Skeletal muscle satellite cell (primary cell): ENCODE measurements around the gene ADAM12.
A peak's percentile ranks its signal among the peaks of the same experiment; 100 is the strongest.

Experiments
- H3K27me3 ChIP-seq: 2 replicates; pipeline ENCODE4 v1.7.0; 2013; ENCODE audit warnings: low read length; ENCODE audit not compliant: control insufficient read depth, insufficient read depth
- H3K36me3 ChIP-seq: 2 replicates; pipeline ENCODE4 v1.7.0; 2013; ENCODE audit warnings: mild to moderate bottlenecking, control low read depth, low read length; ENCODE audit not compliant: insufficient read depth
- H3K4me1 ChIP-seq: 2 replicates; pipeline ENCODE4 v1.7.0; 2013; ENCODE audit warnings: low read length; ENCODE audit not compliant: control insufficient read depth, insufficient read depth
- H3K4me2 ChIP-seq: 2 replicates; pipeline ENCODE4 v1.7.0; 2013; ENCODE audit warnings: mild to moderate bottlenecking, low read length
- H3K4me3 ChIP-seq: 2 replicates; pipeline ENCODE4 v1.7.0; 2013; ENCODE audit warnings: low read length
- H3K9ac ChIP-seq: 2 replicates; pipeline ENCODE4 v1.7.0; 2013; ENCODE audit warnings: mild to moderate bottlenecking, low read depth, low read length, moderate library complexity
- H3K9me3 ChIP-seq: replicated peaks from 2 replicates; pipeline ENCODE4 v1.7.0; 2013; ENCODE audit warnings: mild to moderate bottlenecking, control low read depth, low read length

Gene ADAM12

GRCh38 chr10:126270111-126270510 is 118.2 kb downstream of the ADAM12 start:
- Histone ChIP-seq H3K27me3 (no peaks in the 10 kb centered on the region), H3K4me2 (no peak overlapping the region), H3K9ac (no peak overlapping the region), H3K4me1 (peaks cover 12% of the 10 kb centered on the region), H3K4me3 (no peak overlapping the region), H3K9me3 (no peaks in the 10 kb centered on the region), H3K36me3 (peaks cover 3% of the 10 kb centered on the region)

- no peaks in the 10 kb centered on the region for H3K27me3 ChIP-seq
These were observed 120.0 kb downstream of the ADAM12 start for GRCh38 chr10:126268013-126268920.

GRCh38 chr10:126264102-126265018 is 123.9 kb downstream of the ADAM12 start:
- Histone ChIP-seq H3K27me3 (no peaks in the 10 kb centered on the region), H3K9ac (no peak overlapping the region), H3K4me2 (no peak overlapping the region), H3K4me1 (peaks cover 15% of the 10 kb centered on the region), H3K36me3 (peaks cover 3% of the 10 kb centered on the region), H3K9me3 (no peaks in the 10 kb centered on the region), H3K4me3 (no peak overlapping the region)

More at GRCh38 chr10:126268013-126268920, 120.0 kb downstream of the ADAM12 start:
- Histone ChIP-seq H3K4me1 (peaks cover 14% of the 10 kb centered on the region), H3K9ac (no peak overlapping the region), H3K4me2 (no peak overlapping the region), H3K4me3 (no peak overlapping the region), H3K9me3 (no peaks in the 10 kb centered on the region), H3K36me3 (peaks cover 3% of the 10 kb centered on the region)

- Histone ChIP-seq H3K4me2 (no peak overlapping the region), H3K9me3 (no peaks in the 10 kb centered on the region), H3K4me3 (no peak overlapping the region), H3K36me3 (peaks cover 3% of the 10 kb centered on the region), H3K27me3 (no peaks in the 10 kb centered on the region), H3K9ac (no peak overlapping the region), H3K4me1 (peaks cover 15% of the 10 kb centered on the region)
These were observed 125.1 kb downstream of the ADAM12 start for GRCh38 chr10:126263006-126263676.

- H3K9ac ChIP-seq = no peak overlapping the region
- no peak overlapping the region for H3K4me2 ChIP-seq
- H3K9me3 ChIP-seq = no peaks in the 10 kb centered on the region
- H3K4me1 ChIP-seq = peaks cover 15% of the 10 kb centered on the region
- no peaks in the 10 kb centered on the region for H3K27me3 ChIP-seq
- peaks cover 3% of the 10 kb centered on the region for H3K36me3 ChIP-seq
- H3K4me3 ChIP-seq = no peak overlapping the region
These were observed 125.9 kb downstream of the ADAM12 start for GRCh38 chr10:126262233-126262838.

- Histone ChIP-seq H3K4me3 (no peak overlapping the region), H3K9me3 (no peaks in the 10 kb centered on the region), H3K36me3 (no peaks in the 10 kb centered on the region), H3K4me2 (no peak overlapping the region), H3K4me1 (peaks cover 15% of the 10 kb centered on the region), H3K9ac (no peak overlapping the region), H3K27me3 (no peaks in the 10 kb centered on the region)
These were observed 128.4 kb downstream of the ADAM12 start for GRCh38 chr10:126259760-126260479.

GRCh38 chr10:126256864-126257263 is 131.4 kb downstream of the ADAM12 start:
- Histone ChIP-seq H3K36me3 (peaks cover 4% of the 10 kb centered on the region), H3K4me3 (no peak overlapping the region), H3K27me3 (no peaks in the 10 kb centered on the region), H3K4me1 (peaks cover 24% of the 10 kb centered on the region), H3K9me3 (no peaks in the 10 kb centered on the region), H3K4me2 (no peak overlapping the region), H3K9ac (no peak overlapping the region)

GRCh38 chr10:126255313-126255712 is 133.0 kb downstream of the ADAM12 start:
- no peaks in the 10 kb centered on the region for H3K9me3 ChIP-seq
- H3K36me3 ChIP-seq = peaks cover 4% of the 10 kb centered on the region
- no peak overlapping the region for H3K9ac ChIP-seq
- H3K27me3 ChIP-seq = no peaks in the 10 kb centered on the region
- peaks cover 24% of the 10 kb centered on the region for H3K4me1 ChIP-seq
- no peak overlapping the region for H3K4me2 ChIP-seq
- H3K4me3 ChIP-seq = no peak overlapping the region

GRCh38 chr10:126253611-126253998 is 134.7 kb downstream of the ADAM12 start:
- H3K4me3 ChIP-seq = peak overlapping the region; percentile 18
- H3K27me3 ChIP-seq = no peaks in the 10 kb centered on the region
- peak overlapping the region; percentile 74 for H3K9ac ChIP-seq
- H3K4me2 ChIP-seq = peak overlapping the region; percentile 54
- no peaks in the 10 kb centered on the region for H3K9me3 ChIP-seq
- peaks cover 24% of the 10 kb centered on the region for H3K4me1 ChIP-seq
- peaks cover 4% of the 10 kb centered on the region for H3K36me3 ChIP-seq

GRCh38 chr10:126252884-126253610 is 135.2 kb downstream of the ADAM12 start:
- H3K4me2 ChIP-seq = peak overlapping the region; percentile 68
- H3K4me3 ChIP-seq = peak overlapping the region; percentile 18
- H3K27me3 ChIP-seq = no peaks in the 10 kb centered on the region
- H3K36me3 ChIP-seq = peaks cover 4% of the 10 kb centered on the region
- no peaks in the 10 kb centered on the region for H3K9me3 ChIP-seq
- H3K9ac ChIP-seq = peak overlapping the region; percentile 74
- H3K4me1 ChIP-seq = peaks cover 28% of the 10 kb centered on the region
